RWPE2 (cell line): Measurements from ENCODE around the gene NAV3.

ENCODE experiments used
- ATAC-seq: fragments of 200-7000 bp; cut with Tn5 transposase; 3 replicates; pipeline ENCODE4 v1.9.1; 2021; ENCODE audit warnings: low read depth
- DNase-seq: peaks from one replicate; pipeline ENCODE4 v3.0.0-alpha.2; 2020; ENCODE audit warnings: low spot score
- H3K27ac ChIP-seq: fragments of 450-650 bp; 2 replicates; pipeline ENCODE4 v1.5.1; 2017; ENCODE audit warnings: mild to moderate bottlenecking; ENCODE audit not compliant: poor library complexity, severe bottlenecking
- H3K27me3 ChIP-seq: fragments of 250-450 bp; sonication (Bioruptor Pico); 2 replicates; pipeline ENCODE4 v1.5.1; 2021; ENCODE audit warnings: mild to moderate bottlenecking, moderate library complexity; ENCODE audit not compliant: insufficient read depth, poor library complexity, severe bottlenecking
- H3K36me3 ChIP-seq: fragments of 250-450 bp; sonication (Bioruptor Pico); 2 replicates; pipeline ENCODE4 v1.5.1; 2020; ENCODE audit warnings: low read depth, mild to moderate bottlenecking, moderate library complexity
- H3K4me1 ChIP-seq: fragments of 250-450 bp; sonication (Bioruptor Pico); 2 replicates; pipeline ENCODE4 v1.5.1; 2021; ENCODE audit warnings: mild to moderate bottlenecking, moderate library complexity; ENCODE audit not compliant: insufficient read depth, poor library complexity, severe bottlenecking
- H3K4me3 ChIP-seq: fragments of 250-450 bp; sonication (Bioruptor Pico); 2 replicates; pipeline ENCODE4 v1.5.1; 2021; ENCODE audit warnings: mild to moderate bottlenecking, moderate library complexity; ENCODE audit not compliant: severe bottlenecking
- H3K9me3 ChIP-seq: fragments of 250-450 bp; sonication (Bioruptor Pico); 2 replicates; pipeline ENCODE4 v1.5.1; 2021; ENCODE audit warnings: mild to moderate bottlenecking, moderate library complexity; ENCODE audit not compliant: severe bottlenecking
- TF ChIP-seq, protein P1 (sequence below): fragments of 450-650 bp; IDR thresholded peaks from one replicate; pipeline ENCODE4 v1.5.1; 2017; ENCODE audit warnings: mild to moderate bottlenecking, moderate library complexity; ENCODE audit not compliant: poor library complexity, severe bottlenecking

The NAV3 gene

DNA sequence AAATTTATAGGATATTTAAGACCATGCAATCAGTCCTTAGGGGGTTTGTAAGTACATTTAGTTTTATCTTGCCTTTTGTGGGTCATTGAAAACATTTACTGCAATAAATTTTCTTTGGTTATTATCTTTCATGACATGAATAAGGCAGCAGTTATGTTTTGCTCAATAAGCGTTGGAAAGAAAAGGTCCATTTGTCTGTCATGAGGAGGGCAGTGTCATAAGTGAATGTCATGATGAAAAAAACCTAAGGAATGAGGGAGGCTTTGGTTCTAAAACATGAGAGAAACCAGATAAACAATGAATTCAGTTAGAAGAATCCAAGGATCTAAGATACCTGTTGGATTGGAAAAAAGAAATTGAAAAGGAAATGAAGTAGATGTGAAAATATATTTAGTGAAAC, 209.4 kb downstream of the NAV3 start:
- no peak overlapping the region for H3K4me3 ChIP-seq
- no peaks in the 10 kb centered on the region for H3K9me3 ChIP-seq
- ATAC-seq (no peak), DNase-seq (no peak)
- H3K27me3 ChIP-seq, result no peaks in the 10 kb centered on the region
- TF ChIP-seq, protein P1, sequence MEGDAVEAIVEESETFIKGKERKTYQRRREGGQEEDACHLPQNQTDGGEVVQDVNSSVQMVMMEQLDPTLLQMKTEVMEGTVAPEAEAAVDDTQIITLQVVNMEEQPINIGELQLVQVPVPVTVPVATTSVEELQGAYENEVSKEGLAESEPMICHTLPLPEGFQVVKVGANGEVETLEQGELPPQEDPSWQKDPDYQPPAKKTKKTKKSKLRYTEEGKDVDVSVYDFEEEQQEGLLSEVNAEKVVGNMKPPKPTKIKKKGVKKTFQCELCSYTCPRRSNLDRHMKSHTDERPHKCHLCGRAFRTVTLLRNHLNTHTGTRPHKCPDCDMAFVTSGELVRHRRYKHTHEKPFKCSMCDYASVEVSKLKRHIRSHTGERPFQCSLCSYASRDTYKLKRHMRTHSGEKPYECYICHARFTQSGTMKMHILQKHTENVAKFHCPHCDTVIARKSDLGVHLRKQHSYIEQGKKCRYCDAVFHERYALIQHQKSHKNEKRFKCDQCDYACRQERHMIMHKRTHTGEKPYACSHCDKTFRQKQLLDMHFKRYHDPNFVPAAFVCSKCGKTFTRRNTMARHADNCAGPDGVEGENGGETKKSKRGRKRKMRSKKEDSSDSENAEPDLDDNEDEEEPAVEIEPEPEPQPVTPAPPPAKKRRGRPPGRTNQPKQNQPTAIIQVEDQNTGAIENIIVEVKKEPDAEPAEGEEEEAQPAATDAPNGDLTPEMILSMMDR, result no peak
- no peak overlapping the region for H3K27ac ChIP-seq
- H3K36me3 ChIP-seq, result no peaks in the 10 kb centered on the region
- H3K4me1 ChIP-seq, result no peaks in the 10 kb centered on the region

DNA sequence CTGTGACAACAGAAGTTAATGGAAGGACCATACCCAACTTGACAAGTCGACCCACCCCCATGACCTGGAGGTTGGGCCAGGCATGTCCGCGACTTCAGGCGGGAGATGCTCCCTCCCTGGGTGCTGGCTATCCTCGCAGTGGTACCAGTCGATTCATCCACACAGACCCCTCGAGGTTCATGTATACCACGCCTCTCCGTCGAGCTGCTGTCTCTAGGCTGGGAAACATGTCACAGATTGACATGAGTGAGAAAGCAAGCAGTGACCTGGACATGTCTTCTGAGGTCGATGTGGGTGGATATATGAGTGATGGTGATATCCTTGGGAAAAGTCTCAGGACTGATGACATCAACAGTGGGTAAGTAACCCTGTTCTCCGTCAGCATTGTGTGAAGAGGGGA, 220.1 kb downstream of the NAV3 start:
- TF ChIP-seq, protein P1, result no peak
- no peaks in the 10 kb centered on the region for H3K9me3 ChIP-seq
- no peak overlapping the region for H3K4me3 ChIP-seq
- no peak for DNase-seq
- ATAC-seq, result no peak
- H3K4me1 ChIP-seq, result no peaks in the 10 kb centered on the region
- H3K27me3 ChIP-seq, result no peaks in the 10 kb centered on the region
- no peak overlapping the region for H3K27ac ChIP-seq
- no peaks in the 10 kb centered on the region for H3K36me3 ChIP-seq

DNA sequence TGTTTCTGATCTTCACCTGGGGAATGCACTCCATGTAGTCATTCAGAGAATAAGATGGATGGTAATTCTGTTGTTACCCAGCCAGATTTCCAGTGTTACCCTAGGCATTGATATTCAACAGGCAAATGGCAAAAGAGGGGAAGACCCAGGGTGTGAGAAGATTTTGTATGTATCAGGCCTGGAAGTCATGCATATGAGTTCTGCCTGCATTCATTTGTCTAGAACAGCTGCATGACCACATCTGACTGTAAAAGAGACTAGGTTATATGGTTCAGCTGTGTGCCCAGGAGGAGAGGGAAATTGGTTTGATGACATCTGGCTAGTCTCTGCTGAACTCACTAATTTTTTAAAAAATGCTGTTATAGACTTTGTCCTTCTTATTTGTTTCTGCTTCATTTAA, 224.9 kb downstream of the NAV3 start:
- H3K4me3 ChIP-seq, result no peak overlapping the region
- H3K4me1 ChIP-seq, result no peaks in the 10 kb centered on the region
- TF ChIP-seq, protein P1, result no peak
- H3K9me3 ChIP-seq, result no peaks in the 10 kb centered on the region
- no peak for DNase-seq
- no peak overlapping the region for H3K27ac ChIP-seq
- ATAC-seq, result no peak
- no peaks in the 10 kb centered on the region for H3K27me3 ChIP-seq
- no peaks in the 10 kb centered on the region for H3K36me3 ChIP-seq

DNA sequence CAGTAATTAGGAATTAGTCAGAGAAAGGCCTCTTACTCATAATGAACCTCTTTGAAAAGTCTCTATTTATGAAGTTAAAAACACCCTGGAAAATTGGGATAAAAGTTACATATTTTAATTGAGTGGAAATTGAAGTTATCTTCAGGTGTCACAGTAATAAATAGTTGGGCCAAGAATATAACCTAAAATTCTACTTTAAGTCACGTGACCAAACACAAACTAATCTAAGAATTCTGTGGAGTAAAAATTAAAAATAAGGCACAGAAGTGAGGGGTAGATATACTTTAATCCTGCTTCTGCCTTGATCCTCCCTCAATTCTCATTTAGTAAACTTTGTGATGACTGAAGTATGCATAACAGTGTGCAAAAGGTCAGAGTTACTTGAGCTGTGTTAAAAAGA, 226.4 kb downstream of the NAV3 start:
- no peaks in the 10 kb centered on the region for H3K27me3 ChIP-seq
- H3K4me3 ChIP-seq, result no peak overlapping the region
- TF ChIP-seq, protein P1, result no peak
- H3K36me3 ChIP-seq, result no peaks in the 10 kb centered on the region
- ATAC-seq (no peak), DNase-seq (no peak)
- H3K27ac ChIP-seq, result no peak overlapping the region
- no peaks in the 10 kb centered on the region for H3K4me1 ChIP-seq
- H3K9me3 ChIP-seq, result no peaks in the 10 kb centered on the region

DNA sequence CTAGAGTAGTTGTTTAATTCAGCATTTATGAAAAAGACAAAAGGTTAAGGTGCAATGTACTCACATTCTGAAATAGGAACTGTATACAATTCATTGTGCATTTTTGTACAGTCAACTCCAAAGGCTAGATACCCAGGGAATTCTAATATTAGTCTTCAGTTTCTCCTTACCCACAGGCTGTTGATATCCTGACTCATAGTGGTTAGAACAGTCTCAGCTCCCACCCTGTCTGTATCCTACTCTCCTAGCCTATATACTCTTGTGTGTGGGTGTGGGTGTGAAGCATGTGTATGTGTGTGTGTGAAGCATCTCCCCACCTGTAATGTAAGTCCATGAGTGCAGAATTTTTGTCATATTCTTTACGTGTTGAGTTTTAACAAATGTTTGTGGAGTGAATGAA, 229.5 kb downstream of the NAV3 start:
- DNase-seq (no peak), ATAC-seq (peak; percentile 35; the same call in 1 of the 3 replicates)

More for the DNA sequence above, 229.5 kb downstream of the NAV3 start:
- TF ChIP-seq, protein P1, result no peak
- Histone ChIP-seq H3K27me3 (no peaks in the 10 kb centered on the region), H3K27ac (no peak overlapping the region), H3K9me3 (no peaks in the 10 kb centered on the region), H3K4me3 (no peak overlapping the region), H3K36me3 (no peaks in the 10 kb centered on the region), H3K4me1 (no peaks in the 10 kb centered on the region)
